HFFc6 (cell line): Measurements from ENCODE around the gene ASPG. TPM values are rescaled to one million over a fixed set of nuclear protein-coding genes. Genes with fewer than 3 reads are reported as not detected.

ENCODE experiments used
- DNase-seq: peaks from one replicate; pipeline ENCODE4 v3.0.0-alpha.2; 2018
- H3K27ac Mint-ChIP-seq: 2 replicates; pipeline ENCODE4 v1.8.0; 2020; ENCODE audit warnings: mild to moderate bottlenecking, mixed read lengths
- H3K27me3 Mint-ChIP-seq: 2 replicates; pipeline ENCODE4 v1.8.0; 2021; ENCODE audit warnings: mild to moderate bottlenecking, moderate library complexity, mixed read lengths; ENCODE audit not compliant: insufficient read depth
- H3K36me3 Mint-ChIP-seq: 2 replicates; pipeline ENCODE4 v1.8.0; 2021; ENCODE audit warnings: low read depth, mixed read lengths
- H3K4me1 Mint-ChIP-seq: 2 replicates; pipeline ENCODE4 v1.8.0; 2020; ENCODE audit warnings: low read depth, mixed read lengths
- H3K4me3 Mint-ChIP-seq: 2 replicates; pipeline ENCODE4 v1.8.0; 2020; ENCODE audit warnings: mild to moderate bottlenecking, moderate library complexity, mixed read lengths
- H3K9me3 Mint-ChIP-seq: 2 replicates; pipeline ENCODE4 v1.8.0; 2020; ENCODE audit warnings: mild to moderate bottlenecking, mixed read lengths
- CTCF ChIP-seq: fragments of 200-600 bp; sonication (generic); IDR thresholded peaks from 2 replicates; pipeline ENCODE4 v1.5.0; 2021; ENCODE audit warnings: antibody characterized with exemption, mild to moderate bottlenecking
- total RNA-seq, 6 experiments: library from RNA; stranded (reverse); fragmentation: NEBNext Ultra II Directional; extraction: Animal tissue kit (Norgen Biotek cat#: 25700); gene quantifications; 2 replicates in 1 of 6; 3 replicates in 5 of 6; pipeline ENCODE4 v1.2.3, GENCODE V29; 2021

ASPG gene
- total RNA-seq, 6 experiments from 2014 or later, result not detected

- Mint-ChIP-seq H3K27ac (no peak overlapping the region), H3K36me3 (no peaks in the 10 kb centered on the region), H3K4me1 (no peaks in the 10 kb centered on the region), H3K9me3 (no peaks in the 10 kb centered on the region), H3K27me3 (peaks cover 3% of the 10 kb centered on the region), H3K4me3 (no peak overlapping the region)
- no peak for DNase-seq
- no peak for TF ChIP-seq CTCF
Measured at GRCh38 chr14:104091061-104091926, 5.8 kb downstream of the ASPG start.

DNA sequence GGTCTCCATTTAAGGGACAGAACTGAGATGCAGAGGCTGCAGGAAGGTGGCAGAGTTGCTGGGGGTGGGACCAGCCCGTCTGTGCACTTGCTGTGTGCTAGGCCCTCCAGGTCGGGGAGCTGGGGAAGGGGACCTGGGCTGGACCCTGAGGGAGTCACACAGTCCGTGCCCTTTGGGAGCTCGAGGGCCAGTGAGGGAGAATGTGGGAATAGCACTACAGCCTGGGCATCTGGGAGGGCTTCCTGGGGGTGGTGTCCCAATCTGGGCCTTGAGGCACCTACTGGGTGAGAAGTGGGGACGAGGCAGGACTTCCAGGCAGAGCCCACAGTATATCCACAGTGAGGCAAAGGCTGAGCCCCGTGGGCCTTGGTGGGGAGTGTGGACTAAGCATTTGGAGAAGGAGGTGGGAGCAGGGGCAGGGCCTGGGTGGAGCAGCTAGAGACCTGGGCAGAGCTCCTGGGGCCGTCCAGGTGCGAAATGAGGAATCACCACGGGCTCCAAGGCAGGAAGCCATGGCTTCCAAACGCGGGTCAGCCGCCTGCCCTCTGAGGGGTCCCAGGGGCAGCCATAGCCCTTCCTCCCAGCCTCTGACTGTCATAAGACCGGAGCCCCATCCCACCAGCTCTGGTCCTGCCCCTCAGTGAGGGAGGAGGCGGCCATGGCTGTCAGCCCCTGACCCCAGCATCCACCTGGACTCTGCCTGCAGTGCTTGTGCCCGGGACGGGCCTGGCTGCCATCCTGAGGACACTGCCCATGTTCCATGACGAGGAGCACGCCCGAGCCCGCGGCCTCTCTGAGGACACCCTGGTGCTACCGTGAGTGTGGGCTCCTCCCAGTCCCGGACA, 6.6 kb downstream of the ASPG start:
- no peaks in the 10 kb centered on the region for H3K9me3 Mint-ChIP-seq
- H3K27me3 Mint-ChIP-seq, result peaks cover 2% of the 10 kb centered on the region
- H3K4me3 Mint-ChIP-seq, result no peak overlapping the region
- no peak for DNase-seq
- no peak overlapping the region for H3K27ac Mint-ChIP-seq
- no peaks in the 10 kb centered on the region for H3K4me1 Mint-ChIP-seq
- TF ChIP-seq CTCF, result no peak
- H3K36me3 Mint-ChIP-seq, result no peaks in the 10 kb centered on the region

- H3K36me3 Mint-ChIP-seq, result no peaks in the 10 kb centered on the region
- H3K27ac Mint-ChIP-seq, result no peak overlapping the region
- H3K9me3 Mint-ChIP-seq, result no peaks in the 10 kb centered on the region
- peaks cover 2% of the 10 kb centered on the region for H3K27me3 Mint-ChIP-seq
- no peaks in the 10 kb centered on the region for H3K4me1 Mint-ChIP-seq
- no peak for TF ChIP-seq CTCF
- DNase-seq, result no peak
- H3K4me3 Mint-ChIP-seq, result no peak overlapping the region
Measured at GRCh38 chr14:104092931-104093365, 7.4 kb downstream of the ASPG start.

DNA sequence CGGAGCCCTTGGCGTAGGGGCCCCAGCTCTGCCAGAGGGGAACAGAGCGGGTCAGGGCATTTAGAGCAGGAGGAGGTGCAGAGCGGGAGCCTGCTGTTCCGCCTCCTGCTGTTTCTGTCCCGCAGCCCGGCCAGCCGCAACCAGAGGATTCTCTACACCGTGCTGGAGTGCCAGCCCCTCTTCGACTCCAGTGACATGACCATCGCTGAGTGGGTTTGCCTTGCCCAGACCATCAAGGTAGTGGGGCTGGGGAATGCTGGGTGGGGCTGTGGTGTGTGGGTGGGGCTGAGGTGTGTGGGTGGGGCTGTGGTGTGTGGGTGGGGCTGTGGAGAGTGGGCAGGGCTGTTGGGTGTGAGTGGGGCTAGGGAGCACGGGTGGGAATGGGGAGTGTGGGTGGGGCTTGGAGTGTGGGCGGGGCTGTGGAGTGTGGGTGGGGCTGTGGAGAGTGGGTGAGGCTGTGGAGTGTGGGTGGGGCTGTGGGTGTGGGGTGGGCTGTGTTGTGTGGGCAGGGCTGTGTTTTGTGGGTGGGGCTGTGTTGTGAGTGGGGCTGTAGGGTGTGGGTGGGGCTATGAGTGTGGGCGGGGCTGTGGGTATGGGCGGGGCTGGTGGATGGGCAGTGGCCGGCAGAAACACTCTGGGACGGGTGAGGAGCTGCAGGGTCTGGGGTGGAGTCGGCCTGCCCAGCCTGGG, 8.0 kb downstream of the ASPG start:
- no peaks in the 10 kb centered on the region for H3K4me1 Mint-ChIP-seq

More for the DNA sequence above, 8.0 kb downstream of the ASPG start:
- Mint-ChIP-seq H3K9me3 (no peaks in the 10 kb centered on the region), H3K36me3 (no peaks in the 10 kb centered on the region), H3K27me3 (peaks cover 2% of the 10 kb centered on the region), H3K4me3 (no peak overlapping the region), H3K27ac (no peak overlapping the region)
- no peak for DNase-seq
- no peak for TF ChIP-seq CTCF
